Activated gamma-delta T cell (primary cell): ENCODE data around the gene DNAJC8.

Experiments
- DNase-seq: peaks from one replicate; lab custom pipeline; 2025; lab: John Stamatoyannopoulos, UW

Gene DNAJC8

DNA sequence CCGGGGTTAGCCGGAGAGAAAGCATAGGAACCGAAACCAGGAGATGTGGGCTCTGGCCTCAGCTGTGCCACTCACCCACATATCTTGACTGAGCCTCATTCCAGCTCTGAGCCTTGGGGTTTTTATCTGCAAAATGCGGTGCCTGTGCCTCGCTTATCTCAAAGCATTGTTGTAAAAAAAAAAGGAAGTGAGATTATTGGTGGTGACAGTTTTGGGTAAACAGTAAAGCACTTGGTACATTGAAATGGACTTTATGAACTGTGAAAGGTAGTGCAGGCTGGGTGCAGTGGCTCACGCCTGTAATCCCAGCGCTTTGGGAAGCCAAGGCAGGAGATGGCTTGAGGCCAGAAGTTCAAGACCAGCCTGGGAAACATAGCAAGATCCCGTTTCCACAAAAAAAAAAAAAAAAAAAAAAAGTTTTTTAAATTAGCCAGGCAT lies 60.1 kb downstream of the DNAJC8 start:
- DNase-seq: no peak

DNA sequence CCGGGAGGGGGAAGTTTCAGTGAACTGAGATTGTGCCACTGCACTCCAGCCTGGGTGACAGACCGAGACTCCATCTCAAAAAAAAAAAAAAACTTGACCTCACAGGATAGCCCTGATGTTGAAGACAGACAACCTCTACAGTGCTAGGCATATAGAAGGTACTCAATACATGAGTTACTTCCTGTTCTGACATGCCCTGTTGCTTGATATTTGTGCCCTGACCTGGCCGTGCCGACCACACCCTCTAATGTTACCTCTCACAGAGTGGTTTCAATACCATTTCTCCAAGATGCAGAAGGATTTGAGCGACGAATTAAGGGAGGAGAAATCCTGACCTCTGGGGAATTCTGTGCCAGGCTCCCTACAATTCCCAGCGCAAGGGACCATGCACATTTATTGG lies 61.6 kb downstream of the DNAJC8 start:
- DNase-seq: no peak

DNA sequence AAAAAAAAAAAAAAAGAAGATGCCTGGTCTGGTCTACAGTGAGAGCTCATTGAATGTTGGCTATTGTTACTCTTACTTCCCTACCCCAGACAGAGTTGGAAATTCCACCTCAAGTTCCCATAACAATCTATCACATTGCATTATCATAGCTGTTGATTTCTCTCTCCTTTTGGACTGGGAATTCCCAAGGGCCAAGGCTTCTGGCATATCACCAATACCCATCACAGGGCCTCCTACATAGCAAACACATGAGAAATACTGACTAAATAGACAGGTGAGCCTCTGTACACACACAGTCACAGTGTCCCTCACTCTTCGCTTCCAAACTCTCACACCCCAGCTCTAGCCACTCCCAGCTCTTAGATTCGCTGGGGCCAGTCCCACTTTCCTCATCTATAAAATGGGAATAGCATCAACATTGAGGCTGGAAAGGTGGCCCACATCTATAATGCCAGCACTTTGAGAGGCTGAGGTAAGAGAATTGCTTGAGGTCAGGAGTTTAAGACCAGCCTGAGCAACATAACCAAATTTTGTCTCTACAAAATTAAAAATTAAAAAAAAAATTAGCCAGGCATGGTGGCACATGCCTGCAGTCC lies 62.7 kb downstream of the DNAJC8 start:
- DNase-seq: no peak

DNA sequence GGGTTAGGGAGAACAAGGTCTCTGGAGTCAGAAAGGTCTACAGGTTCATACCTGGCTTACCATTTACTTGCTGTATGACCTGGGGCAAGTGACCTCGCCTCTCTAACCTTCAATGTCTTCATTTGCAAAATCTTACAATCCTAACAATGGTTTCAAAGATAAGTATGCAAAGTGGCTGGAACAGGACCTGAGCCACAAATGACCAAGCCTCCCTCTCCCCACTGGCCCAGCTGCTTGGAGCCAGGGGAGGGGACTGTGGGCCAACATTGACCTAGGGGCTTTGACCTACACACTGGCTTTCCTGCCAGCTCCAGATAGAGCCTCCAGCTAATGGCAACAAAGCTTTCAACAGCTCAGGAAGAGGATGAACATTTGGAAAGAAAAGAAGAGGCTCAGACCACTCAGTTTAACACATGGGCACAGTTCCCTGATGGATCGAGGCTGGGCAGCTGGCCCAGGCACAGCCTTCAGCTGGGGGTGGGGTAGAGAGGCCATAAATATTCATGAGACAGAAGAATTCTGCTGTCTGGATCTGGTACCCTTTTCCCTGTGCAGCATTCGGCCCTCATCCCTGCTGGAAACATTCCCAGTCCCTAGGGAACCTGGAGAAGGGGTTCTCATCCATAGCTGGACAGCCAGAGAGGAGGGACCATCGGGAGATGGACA lies 69.2 kb downstream of the DNAJC8 start:
- no peak for DNase-seq

DNA sequence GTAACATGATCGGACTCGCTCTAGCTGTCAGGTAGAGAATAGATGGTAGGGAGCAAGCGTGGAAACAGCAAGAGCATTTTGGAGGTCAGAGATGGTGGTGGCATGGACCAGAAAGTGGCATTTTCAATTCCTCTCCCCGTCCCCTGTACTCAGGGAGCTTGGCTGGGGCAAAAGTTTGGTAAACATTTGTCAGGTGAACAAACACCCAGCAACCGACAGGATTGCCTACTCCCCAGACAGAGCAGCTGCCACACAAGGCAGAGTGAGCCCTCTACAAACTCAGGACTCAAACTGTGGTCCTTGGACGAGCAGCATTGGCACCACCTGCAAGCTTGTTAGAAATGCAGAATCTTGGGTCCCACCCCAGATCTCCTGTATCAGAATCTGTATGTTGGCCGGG lies 70.7 kb downstream of the DNAJC8 start:
- DNase-seq: no peak

DNA sequence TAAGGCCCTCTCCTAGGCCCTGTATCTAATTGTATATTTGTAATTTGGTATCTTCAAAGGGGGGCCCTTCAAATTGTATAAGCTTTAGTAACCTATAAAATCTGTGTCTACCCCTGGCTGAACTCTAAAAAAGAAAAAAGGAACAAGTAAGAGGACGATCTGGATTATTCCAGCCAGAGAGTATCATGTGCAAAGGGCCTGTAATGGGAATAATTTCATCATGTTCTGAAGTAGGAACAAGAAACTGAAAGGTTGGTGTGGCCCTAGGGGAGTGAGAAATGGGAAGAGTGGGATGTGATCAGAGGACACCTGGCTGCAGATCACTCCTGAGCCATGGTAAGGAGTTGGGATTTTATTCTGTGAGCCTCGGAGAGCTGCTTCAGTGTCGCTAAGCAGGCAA lies 71.1 kb downstream of the DNAJC8 start:
- DNase-seq: no peak

DNA sequence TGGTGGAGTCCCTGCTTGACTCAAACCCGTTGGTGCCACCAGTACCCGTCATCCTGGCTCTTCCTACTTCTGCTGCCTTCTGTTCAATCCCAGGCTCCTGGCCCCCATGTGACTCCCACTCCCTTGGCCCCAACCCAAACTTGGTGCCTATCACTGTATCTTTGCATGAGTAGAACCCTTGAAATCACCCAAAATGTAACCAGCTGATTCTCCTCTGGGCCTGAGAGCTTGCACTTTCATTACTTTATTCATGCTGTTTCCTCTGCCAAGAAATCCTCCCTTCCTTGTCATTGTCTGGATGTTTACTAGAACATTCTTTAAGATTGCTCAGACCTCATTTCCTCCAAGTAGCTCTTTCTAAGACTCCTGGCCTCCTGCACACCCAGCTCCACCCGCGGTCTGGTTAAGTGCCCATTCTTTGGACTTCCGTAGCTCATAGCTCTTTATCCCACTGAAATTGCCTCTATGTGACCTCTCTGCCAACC lies 72.0 kb downstream of the DNAJC8 start:
- DNase-seq: no peak

DNA sequence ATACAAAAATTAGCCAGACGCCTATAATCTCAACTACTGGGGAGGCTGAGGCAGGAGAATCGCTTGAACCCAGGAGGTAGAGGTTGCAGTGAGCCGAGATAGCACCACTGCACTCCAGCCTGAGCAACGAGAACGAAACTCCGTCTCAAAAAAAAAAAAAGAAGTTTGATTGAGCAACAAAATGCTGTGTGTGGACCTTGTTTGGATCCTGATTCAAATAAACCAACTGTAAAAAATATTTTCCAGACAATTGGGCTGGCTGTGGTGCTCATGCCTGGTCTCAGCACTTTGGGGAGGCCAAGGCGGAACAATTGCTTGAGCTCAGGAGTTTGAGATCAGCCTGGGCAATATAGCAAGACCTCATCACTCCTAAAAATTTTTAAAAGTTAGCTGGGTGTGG lies 73.1 kb downstream of the DNAJC8 start:
- DNase-seq: no peak

DNA sequence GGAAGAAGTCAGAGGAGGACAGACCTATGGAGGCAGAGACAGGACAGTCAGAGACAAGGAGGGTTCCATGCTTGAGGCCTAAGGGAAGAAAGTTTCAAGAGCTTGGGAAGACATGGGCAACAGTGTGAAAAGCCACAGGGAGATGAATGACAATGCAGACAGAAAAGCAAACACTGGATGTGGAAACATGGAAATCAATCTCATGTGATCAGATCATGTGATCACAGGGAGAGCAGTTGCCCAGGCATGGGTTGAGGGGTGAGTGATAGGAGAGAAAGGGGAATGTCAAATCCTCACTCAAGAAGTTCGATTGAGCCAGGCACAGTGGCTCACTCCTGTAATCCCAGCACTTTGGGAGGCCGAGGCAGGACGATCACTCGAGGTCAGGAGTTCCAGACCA lies 73.6 kb downstream of the DNAJC8 start:
- DNase-seq: no peak

DNA sequence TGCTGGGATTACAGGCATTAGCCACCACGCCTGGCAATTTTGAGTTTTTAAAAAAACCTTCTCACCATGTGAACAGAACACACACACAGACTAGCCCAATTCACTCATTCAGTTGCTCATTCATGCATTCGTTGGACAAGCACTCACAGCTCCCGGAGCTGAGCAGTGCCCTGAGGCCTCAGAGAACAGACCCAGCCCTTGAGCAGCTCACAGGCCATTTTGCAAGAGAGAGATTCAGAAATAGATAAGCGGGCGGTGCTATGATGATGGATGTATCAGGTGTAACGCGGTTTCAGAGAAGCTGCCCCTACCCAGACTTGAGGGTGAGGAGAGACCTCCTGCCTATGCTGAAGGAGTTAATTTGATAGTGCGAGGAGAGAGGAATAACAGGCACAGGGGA lies 74.9 kb downstream of the DNAJC8 start:
- DNase-seq: no peak

DNA sequence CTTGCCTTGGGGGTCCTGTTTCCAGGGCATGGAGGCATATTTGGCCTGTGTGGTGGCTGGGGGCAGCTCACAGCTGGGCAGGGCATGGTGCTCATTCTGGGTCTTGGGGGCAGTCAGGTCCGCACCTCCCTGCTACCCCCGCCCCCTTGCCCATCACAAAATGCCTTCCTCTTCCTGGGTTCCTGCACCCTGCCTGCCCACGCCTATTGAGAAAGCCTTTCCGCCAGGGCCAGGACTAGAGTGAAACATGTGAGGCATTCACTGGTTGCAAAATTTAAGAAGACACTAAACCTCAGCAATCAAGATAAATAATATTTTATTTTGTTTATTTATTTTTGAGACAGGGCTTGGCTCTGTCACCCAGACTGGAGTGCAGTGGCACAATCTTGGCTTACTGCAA lies 76.0 kb downstream of the DNAJC8 start:
- DNase-seq: no peak

DNA sequence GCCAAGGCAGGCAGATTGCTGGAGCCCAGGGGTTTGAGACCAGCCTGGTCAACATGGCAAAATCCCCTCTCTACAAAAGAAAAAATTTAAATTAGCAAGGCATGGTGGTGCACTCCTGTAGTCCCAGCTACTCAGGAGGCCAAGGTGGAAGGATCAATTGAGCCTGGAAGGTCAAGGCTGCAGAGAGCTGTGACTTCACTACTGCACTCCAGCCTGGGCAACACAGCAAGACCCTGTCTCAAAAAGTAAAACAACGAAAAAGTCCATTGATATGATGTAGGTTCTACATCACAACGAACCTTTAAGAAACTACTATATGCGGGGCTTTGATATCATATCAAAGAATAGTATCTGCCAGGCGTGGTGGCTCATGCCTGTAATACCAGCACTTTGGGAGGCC lies 77.2 kb downstream of the DNAJC8 start:
- DNase-seq: no peak

DNA sequence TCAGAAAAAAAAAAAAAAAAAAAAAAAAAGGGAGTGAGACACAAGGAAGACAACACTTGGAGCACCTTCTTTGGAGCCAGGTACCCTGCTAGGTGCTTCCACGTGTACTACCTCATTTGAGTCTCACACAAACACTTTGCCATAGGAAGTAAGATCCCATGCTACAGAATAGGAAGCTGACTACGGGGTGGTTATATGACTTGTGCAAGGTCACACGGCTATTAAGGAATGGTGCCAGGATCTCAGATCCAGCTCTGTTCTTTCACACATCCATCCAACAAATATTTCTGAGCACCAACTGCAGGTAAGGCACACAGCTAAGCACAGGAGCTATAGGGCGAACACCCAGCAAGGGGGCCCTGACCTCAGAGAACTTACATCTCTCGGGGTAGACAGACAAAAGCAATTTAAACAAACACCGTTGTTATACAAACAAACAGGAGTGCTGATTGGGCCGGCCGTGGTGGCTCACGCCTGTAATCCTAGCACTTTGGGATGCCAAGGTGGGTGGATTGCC lies 78.7 kb downstream of the DNAJC8 start:
- no peak for DNase-seq
